Lower lobe of right lung (tissue), 2 donors: Measurements from ENCODE around the gene SCP2. TPM values are rescaled to one million over a fixed set of nuclear protein-coding genes. Genes with fewer than 3 reads are reported as not detected.

Experiments
- ATAC-seq, 2 donors: fragments of 200-7000 bp; cut with Tn5 transposase; one replicate each; pipeline ENCODE4 v1.9.1; 2020 to 2022; ENCODE audit warnings: mild to moderate bottlenecking in 2 of 2, moderate library complexity in 2 of 2
- DNase-seq: peaks from one replicate; pipeline ENCODE4 v3.0.0-alpha.2; 2020
- H3K27ac ChIP-seq: fragments of 200-600 bp; one replicate; pipeline ENCODE4 v1.8.0; 2022
- H3K27me3 ChIP-seq: fragments of 200-600 bp; one replicate; pipeline ENCODE4 v1.8.0; 2022; ENCODE audit warnings: low read depth
- H3K36me3 ChIP-seq: fragments of 200-600 bp; one replicate; pipeline ENCODE4 v1.8.0; 2022; ENCODE audit warnings: mild to moderate bottlenecking
- H3K4me1 ChIP-seq: fragments of 200-600 bp; one replicate; pipeline ENCODE4 v1.8.0; 2022
- H3K4me3 ChIP-seq: fragments of 200-600 bp; one replicate; pipeline ENCODE4 v1.8.0; 2022; ENCODE audit warnings: mild to moderate bottlenecking
- H3K9me3 ChIP-seq: fragments of 200-600 bp; one replicate; pipeline ENCODE4 v1.8.0; 2022
- CTCF ChIP-seq: fragments of 200-600 bp; IDR thresholded peaks from one replicate; pipeline ENCODE4 v1.8.0; 2022; ENCODE audit warnings: antibody characterized with exemption, mild to moderate bottlenecking
- intact Hi-C: fragments of 100-400 bp; cut with DNase I; formaldehyde crosslinking; loops from one replicate; pipeline ENCODE4 v1.11.0; 2022
- total RNA-seq: library from RNA; stranded (reverse); fragmentation: NEBNext Ultra II Directional; extraction: Animal tissue kit (Norgen Biotek cat#: 25700); gene quantifications from one replicate; pipeline ENCODE4 v1.2.1, GENCODE V29; 2021
- donor health status: DM: no; HTN: yes; CAD: no; lungs with severe emphysema.

SCP2 gene
- total RNA-seq, 1 donor from 2014 or later, result 148 TPM

GRCh38 chr1:52913537-52913936 is 13.5 kb upstream of the SCP2 start:
- DNase-seq (no peak), ATAC-seq (no peak)
- Histone ChIP-seq H3K4me1 (no peaks in the 10 kb centered on the region), H3K9me3 (no peaks in the 10 kb centered on the region), H3K4me3 (no peak overlapping the region), H3K27me3 (no peaks in the 10 kb centered on the region), H3K36me3 (peaks cover 16% of the 10 kb centered on the region), H3K27ac (no peak overlapping the region)
- TF ChIP-seq CTCF, result no peak
- intact Hi-C loops, result no loop called here

GRCh38 chr1:52914463-52914862 is 12.6 kb upstream of the SCP2 start:
- intact Hi-C loops, result no loop called here
- H3K4me1 ChIP-seq, result no peaks in the 10 kb centered on the region
- no peak overlapping the region for H3K4me3 ChIP-seq
- no peak for TF ChIP-seq CTCF
- peaks cover 16% of the 10 kb centered on the region for H3K36me3 ChIP-seq
- no peak for ATAC-seq
- H3K9me3 ChIP-seq, result no peaks in the 10 kb centered on the region
- H3K27ac ChIP-seq, result no peak overlapping the region
- DNase-seq, result no peak
- no peaks in the 10 kb centered on the region for H3K27me3 ChIP-seq

GRCh38 chr1:52915211-52915854 is 11.7 kb upstream of the SCP2 start:
- no peak for DNase-seq
- TF ChIP-seq CTCF, result no peak
- H3K9me3 ChIP-seq, result no peaks in the 10 kb centered on the region
- H3K4me1 ChIP-seq, result peaks cover 5% of the 10 kb centered on the region
- intact Hi-C loops, result no loop called here
- H3K4me3 ChIP-seq, result no peak overlapping the region
- no peak for ATAC-seq
- no peak overlapping the region for H3K27ac ChIP-seq
- H3K27me3 ChIP-seq, result no peaks in the 10 kb centered on the region
- H3K36me3 ChIP-seq, result peaks cover 16% of the 10 kb centered on the region

- Histone ChIP-seq H3K9me3 (no peaks in the 10 kb centered on the region), H3K27ac (no peak overlapping the region), H3K36me3 (peaks cover 16% of the 10 kb centered on the region), H3K4me1 (peaks cover 10% of the 10 kb centered on the region), H3K27me3 (no peaks in the 10 kb centered on the region), H3K4me3 (no peak overlapping the region)
- intact Hi-C loops, result no loop called here
- no peak for ATAC-seq
- no peak for TF ChIP-seq CTCF
- no peak for DNase-seq
These were observed 11.2 kb upstream of the SCP2 start for GRCh38 chr1:52915855-52916220.

- Histone ChIP-seq H3K27me3 (no peaks in the 10 kb centered on the region), H3K27ac (no peak overlapping the region), H3K9me3 (no peaks in the 10 kb centered on the region), H3K4me1 (peaks cover 15% of the 10 kb centered on the region), H3K36me3 (peaks cover 12% of the 10 kb centered on the region), H3K4me3 (no peak overlapping the region)
- intact Hi-C loops, result no loop called here
- no peak for TF ChIP-seq CTCF
- ATAC-seq (no peak), DNase-seq (no peak)
These were observed 10.7 kb upstream of the SCP2 start for GRCh38 chr1:52916241-52916975.
